ENCODE measurements around the gene MYADM.

MYADM gene

DNA sequence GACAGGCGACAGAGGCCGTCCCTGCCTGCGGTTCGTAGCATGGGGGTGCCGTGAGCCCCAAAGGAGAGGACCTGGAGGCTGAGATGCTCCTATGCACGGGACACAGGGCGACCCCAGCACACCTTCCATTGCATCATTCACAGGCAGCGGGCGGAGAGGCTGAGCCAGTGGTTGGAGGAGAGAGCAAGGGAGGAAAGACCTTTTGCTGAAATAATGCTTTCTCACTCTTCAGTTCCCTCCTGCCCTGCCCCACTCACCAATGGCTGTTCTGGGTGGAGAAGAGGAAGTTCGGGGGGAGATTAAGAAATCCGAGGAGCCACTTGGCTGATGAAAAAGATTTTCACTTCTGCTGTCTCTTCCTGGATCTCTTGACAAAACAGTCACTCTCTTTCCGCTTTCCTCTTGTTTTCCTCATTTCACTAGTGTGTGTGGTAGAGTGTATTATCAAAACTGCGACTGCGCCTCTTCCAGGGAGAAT is 43.5 kb upstream of the MYADM start, which contains the start of gene NLRP12:
TSS of gene NLRP12 (minus strand) at position 181 of the 478 bp plus-strand sequence. CDS start at position 41, 140 bp downstream.
- H3K27ac ChIP-seq (ENCODE audit: extremely low read depth, low read depth, low read length): no peak within 1 kb of the TSS
- no peaks in the 10 kb centered on the region for H3K36me3 ChIP-seq (ENCODE audit: control insufficient read depth in 2 of 2, insufficient read depth in 1 of 2, low read length in 2 of 2)
- CTCF ChIA-PET: interaction anchor here (0.6 to 2.3 kb wide), 3 partner anchors 31 to 174 kb away, joined by 3 to 7 read pairs (median 5); no protein-coding TSS in a partner anchor
- no peak within 1 kb of the TSS for H3K4me3 ChIP-seq (ENCODE audit: low read depth, low read length)
- POLR2A ChIA-PET: no interaction called here
- H3K4me1 ChIP-seq (ENCODE audit: control insufficient read depth, insufficient read depth, low read length): no peaks in the 10 kb centered on the region
- no peaks in the 10 kb centered on the region for H3K9me3 ChIP-seq (ENCODE audit: control insufficient read depth, insufficient read depth, low read depth, low read length)
- TF ChIP-seq ZNF654 (tag by site-specific recombination; IDR thresholded peaks at IDR 0.05; ENCODE audit: low read depth) (no peak), ZNF146 (tag by site-specific recombination; IDR thresholded peaks at IDR 0.05) (no peak), ZBTB49 (tag by site-specific recombination; IDR thresholded peaks at IDR 0.05; ENCODE audit: low read depth) (no peak), ZNF426 (tag by site-specific recombination; IDR thresholded peaks at IDR 0.05) (no peak), PRDM10 (tag by site-specific recombination; IDR thresholded peaks at IDR 0.05) (no peak), ZNF239 (tag by site-specific recombination; IDR thresholded peaks at IDR 0.05) (no peak), FEZF1 (tag by site-specific recombination; IDR thresholded peaks at IDR 0.05) (no peak), ZNF558 (tag by site-specific recombination; IDR thresholded peaks at IDR 0.05) (no peak)
- TF ChIP-seq, protein P1, sequence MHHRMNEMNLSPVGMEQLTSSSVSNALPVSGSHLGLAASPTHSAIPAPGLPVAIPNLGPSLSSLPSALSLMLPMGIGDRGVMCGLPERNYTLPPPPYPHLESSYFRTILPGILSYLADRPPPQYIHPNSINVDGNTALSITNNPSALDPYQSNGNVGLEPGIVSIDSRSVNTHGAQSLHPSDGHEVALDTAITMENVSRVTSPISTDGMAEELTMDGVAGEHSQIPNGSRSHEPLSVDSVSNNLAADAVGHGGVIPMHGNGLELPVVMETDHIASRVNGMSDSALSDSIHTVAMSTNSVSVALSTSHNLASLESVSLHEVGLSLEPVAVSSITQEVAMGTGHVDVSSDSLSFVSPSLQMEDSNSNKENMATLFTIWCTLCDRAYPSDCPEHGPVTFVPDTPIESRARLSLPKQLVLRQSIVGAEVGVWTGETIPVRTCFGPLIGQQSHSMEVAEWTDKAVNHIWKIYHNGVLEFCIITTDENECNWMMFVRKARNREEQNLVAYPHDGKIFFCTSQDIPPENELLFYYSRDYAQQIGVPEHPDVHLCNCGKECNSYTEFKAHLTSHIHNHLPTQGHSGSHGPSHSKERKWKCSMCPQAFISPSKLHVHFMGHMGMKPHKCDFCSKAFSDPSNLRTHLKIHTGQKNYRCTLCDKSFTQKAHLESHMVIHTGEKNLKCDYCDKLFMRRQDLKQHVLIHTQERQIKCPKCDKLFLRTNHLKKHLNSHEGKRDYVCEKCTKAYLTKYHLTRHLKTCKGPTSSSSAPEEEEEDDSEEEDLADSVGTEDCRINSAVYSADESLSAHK (tag by site-specific recombination; IDR thresholded peaks at IDR 0.05): no peak

GRCh38 chr19:53826876-53827275 is 40.8 kb upstream of the MYADM start:
- Histone ChIP-seq H3K36me3 (ENCODE audit: control insufficient read depth in 2 of 2, insufficient read depth in 1 of 2, low read length in 2 of 2) (no peaks in the 10 kb centered on the region), H3K9me3 (ENCODE audit: control insufficient read depth, insufficient read depth, low read depth, low read length) (no peaks in the 10 kb centered on the region), H3K4me3 (ENCODE audit: low read depth, low read length) (no peak overlapping the region), H3K4me1 (ENCODE audit: control insufficient read depth, insufficient read depth, low read length) (no peaks in the 10 kb centered on the region), H3K27ac (ENCODE audit: extremely low read depth, low read depth, low read length) (no peak overlapping the region)
- ChIA-PET CTCF (interaction anchor here (0.8 to 1.5 kb wide), 4 partner anchors 18 to 197 kb away, joined by 3 to 8 read pairs (median 6); no protein-coding TSS in a partner anchor), POLR2A (no interaction called here)
- TF ChIP-seq RBAK (tag by site-specific recombination; IDR thresholded peaks at IDR 0.05) (no peak), ZNF335 (tag by site-specific recombination; conservative IDR thresholded peaks at IDR 0.05) (no peak), ZNF548 (tag by site-specific recombination; IDR thresholded peaks at IDR 0.05) (no peak), ZNF155 (tag by site-specific recombination; IDR thresholded peaks at IDR 0.05) (no peak), ZBTB49 (tag by site-specific recombination; IDR thresholded peaks at IDR 0.05; ENCODE audit: low read depth) (no peak), ZNF394 (tag by site-specific recombination; IDR thresholded peaks at IDR 0.05; ENCODE audit: borderline replicate concordance) (no peak), KLF9 (tag by site-specific recombination; IDR thresholded peaks at IDR 0.05; ENCODE audit: low read depth) (no peak), ZNF501 (tag by site-specific recombination; IDR thresholded peaks at IDR 0.05) (no peak), ZFP3 (tag by site-specific recombination; IDR thresholded peaks at IDR 0.05; ENCODE audit: low read depth) (no peak)
- TF ChIP-seq, protein P2, sequence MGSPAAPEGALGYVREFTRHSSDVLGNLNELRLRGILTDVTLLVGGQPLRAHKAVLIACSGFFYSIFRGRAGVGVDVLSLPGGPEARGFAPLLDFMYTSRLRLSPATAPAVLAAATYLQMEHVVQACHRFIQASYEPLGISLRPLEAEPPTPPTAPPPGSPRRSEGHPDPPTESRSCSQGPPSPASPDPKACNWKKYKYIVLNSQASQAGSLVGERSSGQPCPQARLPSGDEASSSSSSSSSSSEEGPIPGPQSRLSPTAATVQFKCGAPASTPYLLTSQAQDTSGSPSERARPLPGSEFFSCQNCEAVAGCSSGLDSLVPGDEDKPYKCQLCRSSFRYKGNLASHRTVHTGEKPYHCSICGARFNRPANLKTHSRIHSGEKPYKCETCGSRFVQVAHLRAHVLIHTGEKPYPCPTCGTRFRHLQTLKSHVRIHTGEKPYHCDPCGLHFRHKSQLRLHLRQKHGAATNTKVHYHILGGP (tag by site-specific recombination; IDR thresholded peaks at IDR 0.05): no peak
- TF ChIP-seq, protein P3, sequence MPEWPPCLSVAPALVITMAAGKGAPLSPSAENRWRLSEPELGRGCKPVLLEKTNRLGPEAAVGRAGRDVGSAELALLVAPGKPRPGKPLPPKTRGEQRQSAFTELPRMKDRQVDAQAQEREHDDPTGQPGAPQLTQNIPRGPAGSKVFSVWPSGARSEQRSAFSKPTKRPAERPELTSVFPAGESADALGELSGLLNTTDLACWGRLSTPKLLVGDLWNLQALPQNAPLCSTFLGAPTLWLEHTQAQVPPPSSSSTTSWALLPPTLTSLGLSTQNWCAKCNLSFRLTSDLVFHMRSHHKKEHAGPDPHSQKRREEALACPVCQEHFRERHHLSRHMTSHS (tag by site-specific recombination; IDR thresholded peaks at IDR 0.05): no peak
